Glutamatergic neuron (in vitro differentiated cells): ENCODE measurements around the gene TEX51. TPM values are rescaled to one million over a fixed set of nuclear protein-coding genes. Genes with fewer than 3 reads are reported as not detected.

Source experiments
- DNase-seq: peaks from one replicate; pipeline ENCODE4 v3.0.0; 2022
- H3K27ac Mint-ChIP-seq: one replicate; pipeline ENCODE4 v1.8.0; 2020; ENCODE audit warnings: mild to moderate bottlenecking, mixed read lengths, inconsistent platforms; ENCODE audit not compliant: unreplicated experiment
- H3K27me3 Mint-ChIP-seq: one replicate; pipeline ENCODE4 v1.8.0; 2020; ENCODE audit warnings: mild to moderate bottlenecking, moderate library complexity, mixed read lengths, inconsistent platforms; ENCODE audit not compliant: unreplicated experiment
- H3K36me3 Mint-ChIP-seq: one replicate; pipeline ENCODE4 v1.8.0; 2020; ENCODE audit warnings: mild to moderate bottlenecking, mixed read lengths, inconsistent platforms; ENCODE audit not compliant: unreplicated experiment
- H3K4me1 Mint-ChIP-seq: one replicate; pipeline ENCODE4 v1.8.0; 2020; ENCODE audit warnings: mild to moderate bottlenecking, low read depth, mixed read lengths, inconsistent platforms; ENCODE audit not compliant: unreplicated experiment
- H3K4me3 Mint-ChIP-seq: one replicate; pipeline ENCODE4 v1.8.0; 2020; ENCODE audit warnings: mild to moderate bottlenecking, mixed read lengths, inconsistent platforms; ENCODE audit not compliant: unreplicated experiment
- H3K9me3 Mint-ChIP-seq: one replicate; pipeline ENCODE4 v1.8.0; 2020; ENCODE audit warnings: mild to moderate bottlenecking, moderate library complexity, mixed read lengths, inconsistent platforms; ENCODE audit not compliant: unreplicated experiment
- long read RNA-seq: library from polyadenylated mRNA; unstranded; transcript quantifications from one replicate; pipeline ENCODE4 v2.0.0, GENCODE V29; 2020; ENCODE audit not compliant: unreplicated experiment
- total RNA-seq: library from RNA; stranded (reverse); fragmentation: NEBNext Ultra II Directional; extraction: Animal tissue kit (Norgen Biotek cat#: 25700); gene quantifications from one replicate; pipeline ENCODE4 v1.2.1, GENCODE V29; 2021; ENCODE audit not compliant: unreplicated experiment
- TF ChIP-seq, protein P1 (sequence below): fragments of 200-600 bp; sonication (generic); IDR thresholded peaks from one replicate; pipeline ENCODE4 v1.5.0; 2021; ENCODE audit not compliant: partially characterized antibody, unreplicated experiment

The TEX51 gene
- total RNA-seq: not detected
- long read RNA-seq: 0 reads

DNA sequence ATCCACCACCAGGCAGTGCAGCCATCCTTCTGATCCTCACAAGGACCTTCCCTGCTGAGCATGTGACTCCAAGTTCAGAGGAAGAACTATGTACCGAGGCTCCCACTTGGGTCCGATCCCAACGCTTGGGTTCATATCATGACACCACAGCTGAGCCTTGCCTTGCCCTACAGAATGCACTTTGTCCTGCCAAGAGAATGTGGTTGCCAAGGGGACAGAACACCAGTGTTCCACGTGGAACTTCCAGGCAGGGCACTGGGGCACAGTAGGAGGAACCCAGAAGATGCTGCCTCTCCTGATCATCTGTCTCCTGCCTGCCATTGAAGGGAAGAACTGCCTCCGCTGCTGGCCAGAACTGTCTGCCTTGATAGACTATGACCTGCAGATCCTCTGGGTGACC, at the start of gene TEX51:
Gene TEX51 (plus strand): TSS at position 255 of the 400 bp plus-strand sequence. CDS start 29 bp downstream, at position 284.
- H3K4me3 Mint-ChIP-seq: no peak within 1 kb of the TSS
- H3K27ac Mint-ChIP-seq: no peak within 1 kb of the TSS
- H3K36me3 Mint-ChIP-seq: peaks cover 6% of the 10 kb centered on the region
- H3K9me3 Mint-ChIP-seq: peaks cover 8% of the 10 kb centered on the region
- no peak for DNase-seq
- H3K4me1 Mint-ChIP-seq: no peaks in the 10 kb centered on the region
- TF ChIP-seq, protein P1, sequence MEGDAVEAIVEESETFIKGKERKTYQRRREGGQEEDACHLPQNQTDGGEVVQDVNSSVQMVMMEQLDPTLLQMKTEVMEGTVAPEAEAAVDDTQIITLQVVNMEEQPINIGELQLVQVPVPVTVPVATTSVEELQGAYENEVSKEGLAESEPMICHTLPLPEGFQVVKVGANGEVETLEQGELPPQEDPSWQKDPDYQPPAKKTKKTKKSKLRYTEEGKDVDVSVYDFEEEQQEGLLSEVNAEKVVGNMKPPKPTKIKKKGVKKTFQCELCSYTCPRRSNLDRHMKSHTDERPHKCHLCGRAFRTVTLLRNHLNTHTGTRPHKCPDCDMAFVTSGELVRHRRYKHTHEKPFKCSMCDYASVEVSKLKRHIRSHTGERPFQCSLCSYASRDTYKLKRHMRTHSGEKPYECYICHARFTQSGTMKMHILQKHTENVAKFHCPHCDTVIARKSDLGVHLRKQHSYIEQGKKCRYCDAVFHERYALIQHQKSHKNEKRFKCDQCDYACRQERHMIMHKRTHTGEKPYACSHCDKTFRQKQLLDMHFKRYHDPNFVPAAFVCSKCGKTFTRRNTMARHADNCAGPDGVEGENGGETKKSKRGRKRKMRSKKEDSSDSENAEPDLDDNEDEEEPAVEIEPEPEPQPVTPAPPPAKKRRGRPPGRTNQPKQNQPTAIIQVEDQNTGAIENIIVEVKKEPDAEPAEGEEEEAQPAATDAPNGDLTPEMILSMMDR: no peak
- peaks cover 2% of the 10 kb centered on the region for H3K27me3 Mint-ChIP-seq

DNA sequence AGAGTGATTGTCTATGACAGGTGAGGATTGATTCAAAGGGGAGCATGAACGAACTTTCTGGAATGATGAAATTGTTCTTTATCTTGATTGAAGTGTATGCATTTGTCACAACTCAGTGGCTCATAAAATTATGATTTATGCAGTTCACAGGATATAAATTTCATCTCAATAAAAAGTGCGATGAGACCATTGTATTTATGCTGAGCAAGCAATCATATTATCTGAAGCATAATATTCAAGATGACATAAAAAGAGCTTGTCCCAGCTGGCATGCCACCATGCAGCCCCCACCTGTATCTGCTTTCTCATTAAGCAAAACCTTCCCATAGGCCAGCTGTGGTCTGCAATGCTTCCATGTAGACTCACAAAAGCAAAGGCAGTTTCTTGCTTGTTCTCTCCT, 49.6 kb upstream of the TEX51 start:
- peaks cover 9% of the 10 kb centered on the region for H3K36me3 Mint-ChIP-seq
- no peak for DNase-seq
- TF ChIP-seq, protein P1: no peak
- peaks cover 3% of the 10 kb centered on the region for H3K27me3 Mint-ChIP-seq
- no peak overlapping the region for H3K4me3 Mint-ChIP-seq
- peaks cover 4% of the 10 kb centered on the region for H3K9me3 Mint-ChIP-seq
- no peak overlapping the region for H3K27ac Mint-ChIP-seq
- no peaks in the 10 kb centered on the region for H3K4me1 Mint-ChIP-seq

- Mint-ChIP-seq H3K4me1 (no peaks in the 10 kb centered on the region), H3K4me3 (no peak overlapping the region), H3K27ac (no peak overlapping the region), H3K27me3 (peaks cover 3% of the 10 kb centered on the region), H3K36me3 (peaks cover 9% of the 10 kb centered on the region), H3K9me3 (peaks cover 4% of the 10 kb centered on the region)
- TF ChIP-seq, protein P1: no peak
- DNase-seq: no peak
These were observed 49.2 kb upstream of the TEX51 start for GRCh38 chr2:126849486-126849885.

- peaks cover 9% of the 10 kb centered on the region for H3K36me3 Mint-ChIP-seq
- peaks cover 3% of the 10 kb centered on the region for H3K27me3 Mint-ChIP-seq
- peaks cover 4% of the 10 kb centered on the region for H3K9me3 Mint-ChIP-seq
- no peaks in the 10 kb centered on the region for H3K4me1 Mint-ChIP-seq
- TF ChIP-seq, protein P1: no peak
- H3K4me3 Mint-ChIP-seq: no peak overlapping the region
- no peak overlapping the region for H3K27ac Mint-ChIP-seq
- DNase-seq: no peak
These were observed 48.6 kb upstream of the TEX51 start for GRCh38 chr2:126849991-126850535.

GRCh38 chr2:126850940-126851339, 47.8 kb upstream of the TEX51 start:
- H3K4me1 Mint-ChIP-seq: no peaks in the 10 kb centered on the region
- peaks cover 3% of the 10 kb centered on the region for H3K27me3 Mint-ChIP-seq
- H3K27ac Mint-ChIP-seq: no peak overlapping the region
- TF ChIP-seq, protein P1: no peak
- DNase-seq: no peak
- peaks cover 5% of the 10 kb centered on the region for H3K9me3 Mint-ChIP-seq
- H3K4me3 Mint-ChIP-seq: no peak overlapping the region
- peaks cover 9% of the 10 kb centered on the region for H3K36me3 Mint-ChIP-seq
